Heart left ventricle (tissue), 16 donors: Measurements from ENCODE around the gene SEMG2. TPM values are rescaled to one million over a fixed set of nuclear protein-coding genes. Genes with fewer than 3 reads are reported as not detected.

Experiments used
- ATAC-seq, 4 donors: fragments of 200-7000 bp; cut with Tn5 transposase; one replicate each; pipeline ENCODE4 v1.9.1; 2020 to 2022; ENCODE audit warnings: moderate library complexity in 4 of 4, mild to moderate bottlenecking in 3 of 4, moderate number of reproducible peaks in 1 of 4
- DNase-seq, 5 donors: peaks; one replicate each; pipeline ENCODE4 v3.0.0-alpha.2; 2020
- H3K27ac ChIP-seq, 12 donors: fragments of 200-600 bp; sonication (generic) in 4 of 12; one replicate each; pipeline versions ENCODE4 v1.5.0 to v1.8.0; 2016 to 2022; ENCODE audit warnings: mild to moderate bottlenecking in 2 of 12
- H3K27me3 ChIP-seq, 9 donors: fragments of 200-600 bp; sonication (generic) in 2 of 9; one replicate each; pipeline versions ENCODE4 v1.5.1 to v1.8.0; 2016 to 2022; ENCODE audit warnings: mild to moderate bottlenecking in 3 of 9
- H3K36me3 ChIP-seq, 9 donors: fragments of 200-600 bp; sonication (generic) in 2 of 9; one replicate each; pipeline versions ENCODE4 v1.5.0 to v1.8.0; 2018 to 2022; ENCODE audit warnings: mild to moderate bottlenecking in 2 of 9
- H3K4me1 ChIP-seq, 12 donors: fragments of 200-600 bp; sonication (generic) in 4 of 12; one replicate each; pipeline versions ENCODE4 v1.5.0 to v1.8.0; 2016 to 2022; ENCODE audit warnings: mild to moderate bottlenecking in 3 of 12
- H3K4me3 ChIP-seq, 12 donors: fragments of 200-600 bp; sonication (generic) in 4 of 12; one replicate each; pipeline versions ENCODE4 v1.5.0 to v1.8.0; 2017 to 2022; ENCODE audit warnings: mild to moderate bottlenecking in 9 of 12, moderate library complexity in 4 of 12
- H3K9me3 ChIP-seq, 12 donors: fragments of 200-600 bp; sonication (generic) in 4 of 12; one replicate each; pipeline versions ENCODE4 v1.5.0 to v1.8.0; 2016 to 2022; ENCODE audit warnings: mild to moderate bottlenecking in 1 of 12
- POLR2A ChIP-seq, 2 donors: fragments of 450-650 bp; IDR thresholded peaks; one replicate each; pipeline ENCODE4 v1.6.1; 2017; ENCODE audit warnings: antibody characterized with exemption in 2 of 2, mild to moderate bottlenecking in 2 of 2, moderate library complexity in 2 of 2
- WGBS, 4 donors: extraction: QIAGEN DNeasy Blood & Tissue Kit in 2 of 4; methylation state at CpG; one replicate each; pipeline versions ENCODE4 v1.1.5 to v1.1.7; 2013 to 2018; 5-methylcytosine and 5-hydroxymethylcytosine counted together
- intact Hi-C, 10 donors: fragments of 100-400 bp; cut with DNase I; formaldehyde crosslinking; loops; one replicate each; pipeline versions ENCODE4 v1.11.1 to v1.14.2; 2022
- polyA plus RNA-seq, 2 donors: library from polyadenylated mRNA; stranded (reverse); fragments of 200-250 nt; gene quantifications; one replicate each; pipeline ENCODE4 v1.2.3, GENCODE V29; 2013
- total RNA-seq, 9 donors: library from RNA; depleted of rRNA in 2 of 9; stranded (reverse); fragments of >200 nt in 2 of 9; fragmentation: NEBNext Ultra II Directional in 3 of 9; extraction: Animal tissue kit (Norgen Biotek cat#: 25700) in 3 of 9; gene quantifications; one replicate each; pipeline versions ENCODE4 v1.1.0 to v1.2.4, GENCODE V29; 2016 to 2023
- TF ChIP-seq, protein P1 (sequence below), 12 donors: fragments of 200-600 bp; sonication (generic) in 4 of 12; IDR thresholded peaks; one replicate each; pipeline versions ENCODE4 v1.5.0 to v1.8.0; 2018 to 2022; ENCODE audit warnings: antibody characterized with exemption in 12 of 12, mild to moderate bottlenecking in 5 of 12
- donor health status: ischemic (EF 13 %, LVEDD 7.1; RV severe dilation, severe dysfunction).
- donor health status: healthy with polysubstance abuse.
- donor health status: DM: no; HTN: yes; CAD: no.
- donor health status: DM: no; HTN: no; CAD: no.
- donor health status: ischemic (EF 25% LVEDD 6.9; RV normal size, moderate dysfunction).
- donor health status: ischemic (EF 25% LVEDD 5.7; RV mildly dilated, moderate dysfunction).
- donor health status: healthy.
- donor health status: DM: yes; HTN: yes; CAD: no.
- donor health status: ischemic (EF 35%, LVEDD 5.7; RV mildly dilated, moderate dysfunction).
- donor health status: nonischemic (EF 11% LVEDD 7.7; RV severe dilation, severe dysfunction).
- donor health status: DM: yes; HTN: yes; CAD: no.
- donor health status: PGD.
- donor health status: ischemic (EF 29% LVEDD 5.4; RV normal size, mild dysfunction).
- donor health status: nonischemic (EF 23%, LVEDD 6.1; RV moderate dilation, normal function).

SEMG2 gene
- total and polyA plus RNA-seq, 11 donors = not detected

DNA sequence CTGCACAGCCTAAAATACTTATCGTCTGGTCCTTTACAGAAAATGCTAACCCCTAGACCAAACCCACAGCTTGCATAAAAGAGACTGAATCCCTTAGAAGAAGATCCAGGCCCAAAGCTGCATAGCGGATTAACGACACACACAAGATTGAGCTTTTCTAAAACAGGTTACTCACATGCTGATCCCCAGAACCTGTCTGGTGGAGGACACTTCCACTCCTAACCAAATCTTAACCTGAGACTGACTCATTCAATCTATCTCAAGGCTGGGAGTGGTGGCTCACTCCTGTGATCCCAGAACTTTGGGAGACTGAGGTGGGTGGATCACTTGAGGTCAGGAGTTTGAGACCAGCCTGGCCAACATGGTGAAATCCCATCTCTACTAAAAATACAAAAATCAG is 36.0 kb downstream of the SEMG2 start:
- DNase-seq = no peak
- Histone ChIP-seq H3K36me3 (no peaks in the 10 kb centered on the region), H3K9me3 (no peaks in the 10 kb centered on the region), H3K4me1 (peaks cover 0 to 16% (median 0%) of the 10 kb centered on the region in 12 donors), H3K27ac (no peak overlapping the region), H3K27me3 (peaks cover 0 to 22% (median 0%) of the 10 kb centered on the region in 9 donors), H3K4me3 (no peak overlapping the region)
- 75 to 97% (median 87%) methylated on average over 3 of the region's 3 CpGs for WGBS, 4 donors
- TF ChIP-seq POLR2A (IDR thresholded peaks at IDR 0.05) = no peak
- TF ChIP-seq, protein P1, sequence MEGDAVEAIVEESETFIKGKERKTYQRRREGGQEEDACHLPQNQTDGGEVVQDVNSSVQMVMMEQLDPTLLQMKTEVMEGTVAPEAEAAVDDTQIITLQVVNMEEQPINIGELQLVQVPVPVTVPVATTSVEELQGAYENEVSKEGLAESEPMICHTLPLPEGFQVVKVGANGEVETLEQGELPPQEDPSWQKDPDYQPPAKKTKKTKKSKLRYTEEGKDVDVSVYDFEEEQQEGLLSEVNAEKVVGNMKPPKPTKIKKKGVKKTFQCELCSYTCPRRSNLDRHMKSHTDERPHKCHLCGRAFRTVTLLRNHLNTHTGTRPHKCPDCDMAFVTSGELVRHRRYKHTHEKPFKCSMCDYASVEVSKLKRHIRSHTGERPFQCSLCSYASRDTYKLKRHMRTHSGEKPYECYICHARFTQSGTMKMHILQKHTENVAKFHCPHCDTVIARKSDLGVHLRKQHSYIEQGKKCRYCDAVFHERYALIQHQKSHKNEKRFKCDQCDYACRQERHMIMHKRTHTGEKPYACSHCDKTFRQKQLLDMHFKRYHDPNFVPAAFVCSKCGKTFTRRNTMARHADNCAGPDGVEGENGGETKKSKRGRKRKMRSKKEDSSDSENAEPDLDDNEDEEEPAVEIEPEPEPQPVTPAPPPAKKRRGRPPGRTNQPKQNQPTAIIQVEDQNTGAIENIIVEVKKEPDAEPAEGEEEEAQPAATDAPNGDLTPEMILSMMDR (IDR thresholded peaks at IDR 0.05) = no peak
- intact Hi-C loops = loop anchor here in 1 of 10 donors (10.0 kb wide), 1 partner anchor 62 kb away; no protein-coding TSS in a partner anchor
- ATAC-seq = no peak

DNA sequence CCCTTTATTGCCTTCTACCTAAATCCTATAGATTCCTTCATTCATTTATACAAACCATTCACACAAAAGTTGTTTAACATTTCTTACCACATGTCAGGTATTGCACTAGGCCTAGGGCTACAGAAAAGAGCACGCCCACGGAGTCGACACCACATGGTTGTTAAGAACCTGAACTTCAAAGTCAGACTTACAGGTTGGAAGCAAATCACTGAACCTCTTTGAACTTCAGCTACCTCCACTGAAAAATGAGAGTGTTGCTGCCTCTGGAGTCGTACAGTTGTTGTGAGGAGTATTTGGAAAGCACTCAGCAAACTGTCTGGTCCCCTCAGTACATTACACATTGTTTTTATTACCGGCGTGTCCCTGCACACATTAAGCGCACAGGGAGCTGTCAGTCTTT is 36.5 kb downstream of the SEMG2 start:
- intact Hi-C loops = loop anchor here in 1 of 10 donors (10.0 kb wide), 1 partner anchor 63 kb away; no protein-coding TSS in a partner anchor
- 82 to 89% (median 86%) methylated on average over 7 of the region's 7 CpGs for WGBS, 4 donors
- TF ChIP-seq POLR2A (IDR thresholded peaks at IDR 0.05) = no peak
- TF ChIP-seq, protein P1 (IDR thresholded peaks at IDR 0.05) = no peak
- Histone ChIP-seq H3K27me3 (peaks cover 0 to 22% (median 0%) of the 10 kb centered on the region in 9 donors), H3K36me3 (no peaks in the 10 kb centered on the region), H3K4me3 (no peak overlapping the region), H3K4me1 (peaks cover 0 to 16% (median 0%) of the 10 kb centered on the region in 12 donors), H3K9me3 (no peaks in the 10 kb centered on the region), H3K27ac (no peak overlapping the region)
- DNase-seq (no peak), ATAC-seq (no peak)

DNA sequence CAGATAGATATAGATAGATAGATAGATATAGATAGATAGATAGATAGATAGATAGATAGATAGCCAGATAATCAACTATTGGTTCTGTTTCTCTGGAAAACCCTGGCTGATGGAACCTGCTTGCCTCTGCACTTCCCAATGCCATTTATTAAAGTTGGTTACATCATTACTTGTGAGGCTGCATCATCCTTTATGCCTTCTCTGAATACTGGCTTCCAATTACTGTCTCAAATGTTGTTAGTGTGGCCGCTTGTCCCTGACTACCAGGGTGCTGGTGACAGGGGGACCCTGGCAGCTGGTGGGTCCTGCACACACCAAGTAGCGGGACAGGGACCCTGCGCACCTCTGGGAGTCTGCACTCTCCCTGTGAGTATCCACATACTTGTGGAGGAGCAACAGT is 37.1 kb downstream of the SEMG2 start:
- Histone ChIP-seq H3K4me1 (peaks cover 0 to 16% (median 0%) of the 10 kb centered on the region in 12 donors), H3K27me3 (peaks cover 0 to 21% (median 0%) of the 10 kb centered on the region in 9 donors), H3K9me3 (no peaks in the 10 kb centered on the region), H3K36me3 (no peaks in the 10 kb centered on the region), H3K4me3 (no peak overlapping the region), H3K27ac (no peak overlapping the region)
- DNase-seq (no peak), ATAC-seq (no peak)
- intact Hi-C loops = loop anchor here in 1 of 10 donors (10.0 kb wide), 1 partner anchor 63 kb away; no protein-coding TSS in a partner anchor
- TF ChIP-seq, protein P1 (IDR thresholded peaks at IDR 0.05) = no peak
- no peak for TF ChIP-seq POLR2A (IDR thresholded peaks at IDR 0.05)
- WGBS, 4 donors = 89 to 96% (median 92%) methylated on average over 3 of the region's 3 CpGs

DNA sequence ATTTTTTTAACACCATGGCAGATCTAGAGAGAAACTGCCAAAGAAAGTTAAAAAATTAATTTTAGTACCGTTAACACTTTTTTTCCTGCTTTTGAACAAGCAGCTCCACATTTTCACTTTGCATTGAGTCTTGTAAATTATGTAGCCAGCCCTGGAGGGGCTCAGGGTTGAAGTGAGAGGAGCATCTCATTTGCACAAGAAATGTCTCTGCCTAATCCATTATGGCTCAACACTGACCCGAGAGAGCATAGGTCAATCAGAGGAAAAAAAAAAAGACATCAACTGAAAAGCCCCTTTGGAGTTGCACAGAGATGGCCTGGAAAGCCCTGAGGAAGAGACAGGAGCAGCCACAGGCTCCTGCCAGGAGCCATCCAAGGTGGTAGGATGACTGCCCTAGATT is 37.5 kb downstream of the SEMG2 start:
- 41 to 50% (median 47%) methylated on average over 2 of the region's 2 CpGs for WGBS, 4 donors
- intact Hi-C loops = loop anchor here in 1 of 10 donors (10.0 kb wide), 1 partner anchor 64 kb away; no protein-coding TSS in a partner anchor
- Histone ChIP-seq H3K27me3 (peaks cover 0 to 17% (median 0%) of the 10 kb centered on the region in 9 donors), H3K27ac (no peak overlapping the region), H3K9me3 (no peaks in the 10 kb centered on the region), H3K4me3 (no peak overlapping the region), H3K36me3 (no peaks in the 10 kb centered on the region), H3K4me1 (peaks cover 0 to 16% (median 0%) of the 10 kb centered on the region in 12 donors)
- TF ChIP-seq, protein P1 (IDR thresholded peaks at IDR 0.05) = no peak
- TF ChIP-seq POLR2A (IDR thresholded peaks at IDR 0.05) = no peak
- no peak for DNase-seq
- ATAC-seq = no peak
